Endothelial cell of umbilical vein (primary cell): Measurements from ENCODE around the gene MSANTD2. TPM values are rescaled to one million over a fixed set of nuclear protein-coding genes. Genes with fewer than 3 reads are reported as not detected.

Source experiments
- BruUV-seq: library from RNA; stranded (reverse); fragments of 400-500 nt; replicated peaks from 2 replicates; lab custom pipeline; 2021; lab: Mats Ljungman, UMichigan
- CTCF ChIA-PET: fragments of 300-600, 350-600 bp; sonication (Branson Sonifier 250); formaldehyde crosslinking; loops from one replicate; lab custom pipeline; 2021; ENCODE audit warnings: antibody characterized with exemption, inconsistent platforms; lab: Charles Lee
- POLR2A ChIA-PET: fragments of 300-600, 350-600 bp; sonication (Branson Sonifier 250); formaldehyde crosslinking; loops from one replicate; lab custom pipeline; 2021; ENCODE audit warnings: antibody characterized with exemption, inconsistent platforms; lab: Charles Lee
- DNase-seq: peaks from one replicate; pipeline ENCODE4 v3.0.0-alpha.2; 2011; ENCODE audit warnings: low read depth, low spot score
- FAIRE-seq: peaks from 2 replicates; lab custom pipeline; 2011; peaks lifted over from hg19 to GRCh38; lab: Jason Lieb, UNC
- H2AFZ ChIP-seq: 2 replicates; pipeline ENCODE4 v1.6.0; 2012; ENCODE audit warnings: low read depth, low read length, control low read depth, inconsistent platforms
- H3K27ac ChIP-seq: 2 replicates; pipeline ENCODE4 v1.5.1; 2011; ENCODE audit warnings: low read depth, mild to moderate bottlenecking, control low read depth, low read length, moderate library complexity; ENCODE audit not compliant: insufficient read depth
- H3K27me3 ChIP-seq, 2 experiments: 2 replicates each; pipeline versions ENCODE4 v1.6.0 to v1.6.1; 2011; ENCODE audit warnings: low read length in 2 of 2, mixed read lengths in 1 of 2; ENCODE audit not compliant: control insufficient read depth in 2 of 2, insufficient read depth in 2 of 2
- H3K36me3 ChIP-seq, 2 experiments: 2 replicates in 1 of 2; 3 replicates in 1 of 2; pipeline ENCODE4 v1.5.1; 2011; ENCODE audit warnings: low read length in 2 of 2, mild to moderate bottlenecking in 1 of 2, moderate library complexity in 1 of 2; ENCODE audit not compliant: control insufficient read depth in 2 of 2, insufficient read depth in 2 of 2; ENCODE audit errors: extremely low read depth in 1 of 2
- H3K4me1 ChIP-seq: 3 replicates; pipeline ENCODE4 v1.5.1; 2011; ENCODE audit warnings: mild to moderate bottlenecking, low read length; ENCODE audit not compliant: control insufficient read depth, insufficient read depth; ENCODE audit errors: extremely low read depth
- H3K4me2 ChIP-seq: 2 replicates; pipeline ENCODE4 v1.6.1; 2011; ENCODE audit warnings: low read length, control low read depth, mixed read lengths; ENCODE audit not compliant: insufficient read depth
- H3K4me3 ChIP-seq, 3 experiments: fragments of 200-600 bp in 1 of 3; sonication (generic), shearing (Covaris generic) in 1 of 3; replicated peaks in 1 of 3; 2 replicates each; pipeline ENCODE4 v1.5.1; 2011 to 2016; ENCODE audit warnings: control low read depth in 3 of 3, low read length in 3 of 3, mild to moderate bottlenecking in 2 of 3, inconsistent platforms in 1 of 3, low read depth in 1 of 3, moderate library complexity in 1 of 3; ENCODE audit not compliant: insufficient read depth in 1 of 3
- H3K79me2 ChIP-seq: 2 replicates; pipeline ENCODE4 v1.6.0; 2012; ENCODE audit warnings: low read length, inconsistent platforms; ENCODE audit not compliant: control insufficient read depth, insufficient read depth
- H3K9ac ChIP-seq: replicated peaks from 2 replicates; pipeline ENCODE3; 2011; ENCODE audit warnings: low read length, control low read depth; ENCODE audit not compliant: insufficient read depth; ENCODE audit errors: extremely low read depth
- H3K9me1 ChIP-seq: replicated peaks from 3 replicates; pipeline ENCODE4 v1.6.0; 2011; ENCODE audit warnings: mild to moderate bottlenecking, low read length; ENCODE audit not compliant: control insufficient read depth, insufficient read depth; ENCODE audit errors: extremely low read depth
- H3K9me3 ChIP-seq: replicated peaks from 2 replicates; pipeline ENCODE4 v1.5.1; 2012; ENCODE audit warnings: low read length, inconsistent platforms; ENCODE audit not compliant: control insufficient read depth, insufficient read depth
- H4K20me1 ChIP-seq: replicated peaks from 2 replicates; pipeline ENCODE3; 2011; ENCODE audit warnings: mild to moderate bottlenecking, low read length; ENCODE audit not compliant: control insufficient read depth, insufficient read depth; ENCODE audit errors: extremely low read depth
- EZH2 ChIP-seq: IDR thresholded peaks from 2 replicates; pipeline ENCODE4 v1.6.1; 2012; ENCODE audit warnings: borderline replicate concordance, low read depth, mild to moderate bottlenecking, moderate library complexity, low read length, inconsistent platforms; ENCODE audit not compliant: severe bottlenecking
- FOS ChIP-seq: IDR thresholded peaks from 2 replicates; pipeline ENCODE4 v1.6.1; 2011; ENCODE audit warnings: mild to moderate bottlenecking, low read length, moderate library complexity, borderline replicate concordance; ENCODE audit not compliant: insufficient read depth
- GATA2 ChIP-seq: IDR thresholded peaks from 2 replicates; pipeline ENCODE4 v1.7.0; 2011; ENCODE audit warnings: low read depth, mild to moderate bottlenecking, moderate library complexity, mixed read lengths, low read length; ENCODE audit not compliant: insufficient read length, insufficient read depth
- MYC ChIP-seq: IDR thresholded peaks from one replicate; pipeline ENCODE4 v1.6.1; 2011; ENCODE audit warnings: mild to moderate bottlenecking, low read depth, low read length
- POLR2A ChIP-seq: IDR thresholded peaks from 2 replicates; pipeline ENCODE4 v1.6.1; 2012; ENCODE audit warnings: low read depth, mild to moderate bottlenecking, control low read depth, low read length
- dilution Hi-C: fragments of 300-500 bp; cut with MboI; formaldehyde crosslinking; loops from one replicate; pipeline ENCODE4 v1.15.0; 2019; ENCODE audit warnings: low sequenced_read_pairs; ENCODE audit not compliant: extremely low pct_ligation_motif_present
- intact Hi-C: fragments of 100-400 bp; cut with micrococcal nuclease; formaldehyde crosslinking; loops from one replicate; pipeline ENCODE4 v1.10.0; 2022
- polyA plus RNA-seq, 4 experiments: library from polyadenylated mRNA; depleted of rRNA in 3 of 4; stranded (reverse) in 3 of 4; unstranded in 1 of 4; fragments of >200 nt; gene quantifications; 2 replicates each; pipeline versions ENCODE4 v1.2.1 to v1.2.3, GENCODE V29; 2011 to 2012; ENCODE audit warnings: missing spikeins in 1 of 4
- total RNA-seq: library from RNA; stranded (reverse); gene quantifications from 2 replicates; pipeline ENCODE4 v1.2.3, GENCODE V29; 2021
- TF ChIP-seq, protein P1 (sequence below), 2 donors: IDR thresholded peaks; 1 replicate in 1 of 2; 2 replicates in 1 of 2; pipeline ENCODE4 v1.5.1; 2011; ENCODE audit warnings: low read length in 2 of 2, mild to moderate bottlenecking in 2 of 2, moderate library complexity in 2 of 2, control low read depth in 1 of 2, inconsistent platforms in 1 of 2, low read depth in 1 of 2; ENCODE audit not compliant: insufficient read depth in 1 of 2; ENCODE audit errors: extremely low read depth in 1 of 2
- TF ChIP-seq, protein P2 (sequence below): IDR thresholded peaks from 2 replicates; pipeline ENCODE4 v1.6.1; 2011; ENCODE audit not compliant: insufficient read depth, insufficient read length

MSANTD2 gene
- total and polyA plus RNA-seq, 2 donors (not counting 3 experiments of a cell fraction or from before 2014, with no cell fraction given): 5.5 to 23.2 TPM

DNA sequence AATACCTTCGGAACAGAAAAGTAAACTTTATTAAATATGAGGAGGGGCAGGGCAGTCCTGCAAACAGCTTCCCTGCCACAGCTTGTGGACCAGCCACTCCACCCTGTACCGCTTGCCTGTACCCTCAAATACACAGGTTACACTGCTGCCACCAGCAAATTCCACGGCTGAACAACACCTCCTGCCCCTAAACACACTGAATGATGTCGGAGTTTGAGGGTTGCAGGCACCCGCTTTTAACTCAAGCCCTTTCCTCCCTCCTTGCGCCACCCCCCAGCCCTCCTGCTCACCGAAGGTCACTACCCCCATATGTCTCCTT lies 52.1 kb downstream of the MSANTD2 start:
- Histone ChIP-seq H3K9me1 (no peaks in the 10 kb centered on the region), H3K4me1 (peaks cover 41% of the 10 kb centered on the region), H2AFZ (no peak overlapping the region), H3K27ac (peak overlapping the region; percentile 70), H3K27me3 (no peaks in the 10 kb centered on the region), H3K9me3 (no peaks in the 10 kb centered on the region), H3K9ac (no peak overlapping the region), H3K79me2 (no peaks in the 10 kb centered on the region), H4K20me1 (no peaks in the 10 kb centered on the region), H3K36me3 (peaks cover 3 to 5% of the 10 kb centered on the region in 2 experiments), H3K4me3 (no peak overlapping the region), H3K4me2 (peak overlapping the region; percentile 15)
- dilution Hi-C loops (no loop called here), intact Hi-C loops (loop anchor here (1.0 kb wide), 1 partner anchor 11 kb away; no protein-coding TSS in a partner anchor)
- POLR2A ChIA-PET: interaction anchor here (1.1 to 5.0 kb wide), 2 partner anchors 11 to 78 kb away, joined by 3 to 67 read pairs; no protein-coding TSS in a partner anchor
- no TSS peak for BruUV-seq
- TF ChIP-seq, protein P1, sequence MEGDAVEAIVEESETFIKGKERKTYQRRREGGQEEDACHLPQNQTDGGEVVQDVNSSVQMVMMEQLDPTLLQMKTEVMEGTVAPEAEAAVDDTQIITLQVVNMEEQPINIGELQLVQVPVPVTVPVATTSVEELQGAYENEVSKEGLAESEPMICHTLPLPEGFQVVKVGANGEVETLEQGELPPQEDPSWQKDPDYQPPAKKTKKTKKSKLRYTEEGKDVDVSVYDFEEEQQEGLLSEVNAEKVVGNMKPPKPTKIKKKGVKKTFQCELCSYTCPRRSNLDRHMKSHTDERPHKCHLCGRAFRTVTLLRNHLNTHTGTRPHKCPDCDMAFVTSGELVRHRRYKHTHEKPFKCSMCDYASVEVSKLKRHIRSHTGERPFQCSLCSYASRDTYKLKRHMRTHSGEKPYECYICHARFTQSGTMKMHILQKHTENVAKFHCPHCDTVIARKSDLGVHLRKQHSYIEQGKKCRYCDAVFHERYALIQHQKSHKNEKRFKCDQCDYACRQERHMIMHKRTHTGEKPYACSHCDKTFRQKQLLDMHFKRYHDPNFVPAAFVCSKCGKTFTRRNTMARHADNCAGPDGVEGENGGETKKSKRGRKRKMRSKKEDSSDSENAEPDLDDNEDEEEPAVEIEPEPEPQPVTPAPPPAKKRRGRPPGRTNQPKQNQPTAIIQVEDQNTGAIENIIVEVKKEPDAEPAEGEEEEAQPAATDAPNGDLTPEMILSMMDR (IDR thresholded peaks at IDR 0.05; ENCODE audit: extremely low read depth in 1 of 2, insufficient read depth in 1 of 2, low read depth in 1 of 2, low read length in 2 of 2): no peak
- TF ChIP-seq POLR2A (no peak), EZH2 (no peak), FOS (no peak), GATA2 (no peak), MYC (no peak)
- TF ChIP-seq, protein P2, sequence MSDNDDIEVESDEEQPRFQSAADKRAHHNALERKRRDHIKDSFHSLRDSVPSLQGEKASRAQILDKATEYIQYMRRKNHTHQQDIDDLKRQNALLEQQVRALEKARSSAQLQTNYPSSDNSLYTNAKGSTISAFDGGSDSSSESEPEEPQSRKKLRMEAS: no peak
- DNase-seq: no peak
- no peak for FAIRE-seq
- CTCF ChIA-PET: interaction anchor here (0.9 to 16.9 kb wide), 10 partner anchors 8 to 118 kb away, joined by 3 to 301 read pairs (median 6); partner anchors contain the start of genes ESAM, NRGN, SIAE and SPA17
